DOHH2 (cell line): ENCODE results near the gene AUTS2.

Source experiments
- CTCF ChIP-seq: fragments of 200-600 bp; sonication (generic); IDR thresholded peaks from one replicate; pipeline ENCODE4 v1.5.1; 2014; ENCODE audit warnings: antibody characterized with exemption, mild to moderate bottlenecking, low read depth, low read length; ENCODE audit not compliant: poor library complexity, severe bottlenecking
- EZH2phosphoT487 ChIP-seq: fragments of 200-600 bp; sonication (generic); IDR thresholded peaks from 2 replicates; pipeline ENCODE4 v1.6.1; 2017; ENCODE audit warnings: borderline replicate concordance, mild to moderate bottlenecking, antibody characterized with exemption, low read length, moderate library complexity, mixed read lengths

- TF ChIP-seq CTCF: no peak
- no peak for TF ChIP-seq EZH2phosphoT487
Observed at GRCh38 chr7:69749372-69749979, 151.2 kb downstream of the AUTS2 start.
